Fibroblast of lung (primary cell): Measurements from ENCODE around the gene UCK1.

Experiments
- CTCF ChIP-seq, 2 donors: IDR thresholded peaks in 1 of 2; conservative IDR thresholded peaks in 1 of 2; 1 replicate in 1 of 2; 2 replicates in 1 of 2; pipeline ENCODE4 v1.5.1; 2011 to 2012; ENCODE audit warnings: low read length in 2 of 2, control low read depth in 1 of 2, inconsistent platforms in 1 of 2, low read depth in 1 of 2, mild to moderate bottlenecking in 1 of 2
- EZH2 ChIP-seq: IDR thresholded peaks from 2 replicates; pipeline ENCODE4 v1.5.1; 2012; ENCODE audit warnings: low read length, control low read depth, mild to moderate bottlenecking; ENCODE audit errors: missing control alignments

DNA sequence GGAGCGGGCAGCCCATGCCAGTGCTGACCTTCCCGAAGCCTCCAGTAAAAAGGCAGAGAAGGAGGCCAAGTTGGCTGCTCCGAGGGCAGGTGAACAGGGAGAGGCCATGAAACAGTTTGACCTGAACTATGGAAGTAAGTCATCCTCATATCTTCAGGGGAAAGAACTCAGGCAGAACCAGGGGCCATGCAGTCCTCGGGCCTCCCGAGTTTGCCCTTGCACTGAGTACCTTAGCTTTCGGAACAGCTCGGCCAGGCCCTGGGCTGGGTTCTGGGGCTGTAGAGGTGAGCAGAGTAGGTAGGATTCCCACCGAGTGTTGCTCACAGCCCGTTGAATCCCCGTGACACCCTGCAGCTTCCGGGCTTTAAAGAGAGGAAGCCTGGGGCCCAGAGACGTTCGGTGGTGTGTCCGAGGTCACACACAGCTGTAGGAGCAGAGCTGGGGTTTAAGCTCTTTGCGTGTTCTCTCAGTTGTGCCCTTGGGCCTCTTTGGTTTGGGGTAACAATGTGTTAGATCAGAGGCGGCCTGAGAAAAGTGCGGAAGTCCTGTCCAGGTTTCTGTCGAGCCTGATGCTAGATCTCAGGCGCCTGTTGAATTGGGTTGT lies 53.1 kb downstream of the UCK1 start:
- TF ChIP-seq EZH2 (no peak), CTCF (conservative IDR thresholded peaks at IDR 0.05 in 1 of 2, IDR thresholded peaks at IDR 0.05 in 1 of 2; ENCODE audit: low read depth in 1 of 2, low read length in 2 of 2) (no peak)
